GM21619 (cell line): ENCODE results near the gene CYP46A1.

Source experiments
- ATAC-seq: cut with Tn5 transposase; IDR thresholded peaks from one replicate; pipeline ENCODE4 v1.9.1; 2021; ENCODE audit not compliant: unreplicated experiment

The CYP46A1 gene

DNA sequence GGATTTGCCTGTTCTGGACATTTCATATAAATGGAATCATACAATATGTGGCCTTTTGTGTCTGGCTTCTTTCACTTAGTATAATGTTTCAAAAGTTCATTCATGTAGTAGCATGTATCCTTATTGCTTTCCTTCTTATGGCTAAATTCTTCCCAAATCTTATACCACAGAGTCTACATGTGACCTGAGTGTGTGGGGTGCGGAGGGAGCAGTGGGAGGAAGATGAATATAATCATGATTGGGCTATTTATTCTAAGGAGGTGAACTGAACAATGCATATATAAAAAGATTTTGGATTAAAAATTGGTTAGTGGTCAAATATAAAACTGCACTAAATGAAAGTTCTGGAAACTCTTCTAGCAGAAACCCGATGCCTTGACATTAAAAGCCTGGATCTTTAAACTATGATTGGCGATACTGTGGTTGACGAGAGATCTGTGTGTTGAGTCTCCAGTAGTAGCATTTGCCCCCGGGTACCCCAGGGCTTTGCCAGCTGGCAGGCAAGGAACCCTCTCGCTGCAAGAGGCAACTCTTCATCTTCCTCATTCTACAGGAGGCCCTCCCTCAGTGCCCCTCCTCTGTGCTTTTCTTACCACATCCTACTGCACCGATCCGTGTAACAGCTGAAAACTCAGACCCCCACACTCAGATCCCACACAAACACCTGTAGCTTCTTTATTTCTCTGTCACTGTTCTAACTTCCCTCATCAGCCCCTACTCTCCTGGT lies 2.6 kb downstream of the CYP46A1 start:
- ATAC-seq, result no peak

- no peak for ATAC-seq
Measured at GRCh38 chr14:99687284-99688209, 3.4 kb downstream of the CYP46A1 start.

GRCh38 chr14:99688210-99688581 lies 4.1 kb downstream of the CYP46A1 start:
- no peak for ATAC-seq

DNA sequence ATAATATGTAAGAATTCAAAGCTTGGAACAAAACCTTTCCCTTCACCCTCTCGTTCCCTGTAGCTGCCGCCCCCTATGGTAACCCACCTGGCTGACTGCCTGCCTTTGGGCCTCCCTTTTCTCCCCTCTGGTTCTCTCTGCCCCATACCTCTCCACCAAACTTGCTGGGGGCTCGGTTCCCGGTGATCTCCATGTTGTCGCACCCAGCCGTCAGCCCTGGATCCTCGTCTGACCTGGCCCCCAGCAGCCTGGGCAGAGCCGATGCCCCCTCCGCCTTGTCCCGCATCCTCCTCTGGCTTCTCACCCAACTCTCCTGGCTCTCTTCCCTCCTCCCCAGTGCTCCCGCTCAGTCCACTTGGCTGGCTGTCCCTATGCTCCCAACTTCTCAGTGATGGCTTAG lies 4.5 kb downstream of the CYP46A1 start:
- no peak for ATAC-seq

DNA sequence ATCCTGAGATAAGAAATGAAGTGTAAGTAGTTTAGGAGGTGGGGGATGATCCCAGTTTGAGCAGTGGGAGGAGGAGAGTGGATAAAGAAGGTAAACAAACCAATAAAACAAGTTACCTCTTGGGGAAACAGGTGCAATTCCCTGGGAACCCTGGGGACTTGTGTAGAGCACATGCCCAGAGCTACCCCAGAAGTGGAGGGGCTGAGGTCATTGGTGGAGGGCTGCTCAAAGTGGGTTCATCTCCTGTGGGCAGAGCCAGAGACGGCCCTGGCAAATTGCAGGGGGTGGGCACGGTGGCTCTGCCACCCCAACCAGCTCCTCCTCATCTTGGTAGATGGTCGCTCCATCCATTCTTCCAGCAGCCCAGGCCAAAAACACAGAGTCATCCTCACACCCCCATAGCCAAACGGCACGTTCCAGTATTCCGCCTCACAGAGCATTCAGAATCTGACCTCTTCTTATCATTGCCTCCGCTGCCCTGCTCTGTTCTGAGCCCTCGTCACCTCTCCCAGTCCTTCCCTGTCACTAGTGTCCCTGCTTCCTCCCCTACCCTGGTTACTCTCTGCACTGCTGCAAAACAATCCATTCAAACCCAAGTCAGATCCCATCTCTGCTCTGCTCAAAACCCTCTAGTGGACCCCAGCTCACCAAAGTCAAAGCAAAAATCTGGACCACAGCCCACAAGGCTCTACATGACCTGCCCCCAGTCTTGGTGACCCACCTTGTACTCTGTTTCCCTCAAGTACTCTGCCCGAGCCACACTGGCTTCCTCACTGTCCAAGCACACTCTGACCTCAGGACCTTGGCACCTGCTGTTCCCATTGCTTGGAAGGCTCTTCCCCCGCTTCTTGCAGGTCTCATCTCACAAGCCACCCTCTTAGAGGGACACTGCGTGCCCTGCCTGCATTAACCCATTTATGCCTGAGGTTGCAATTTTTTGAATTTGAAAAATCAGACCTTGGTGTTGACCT lies 5.5 kb downstream of the CYP46A1 start:
- no peak for ATAC-seq

DNA sequence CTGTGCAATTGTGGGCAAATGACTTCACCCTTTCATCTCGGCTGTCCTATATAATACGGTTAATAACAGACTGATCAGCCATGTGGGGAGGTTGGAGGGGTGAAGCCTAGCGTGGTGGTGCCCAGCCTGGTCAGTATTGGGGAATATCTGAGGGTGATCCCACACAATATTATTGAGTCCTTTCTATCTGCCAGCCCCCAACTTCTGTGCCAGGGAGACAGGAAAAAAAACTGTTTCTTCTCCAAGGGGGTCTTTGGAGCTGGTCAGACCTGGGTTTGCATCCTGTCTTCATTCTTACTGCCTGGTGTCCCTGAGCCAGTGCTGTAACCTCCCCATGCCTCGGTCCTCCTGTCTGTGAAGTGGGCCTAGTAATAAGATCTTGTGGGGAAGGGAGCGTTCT lies 6.5 kb downstream of the CYP46A1 start:
- no peak for ATAC-seq

- no peak for ATAC-seq
Measured at GRCh38 chr14:99691111-99691885, 7.2 kb downstream of the CYP46A1 start.

DNA sequence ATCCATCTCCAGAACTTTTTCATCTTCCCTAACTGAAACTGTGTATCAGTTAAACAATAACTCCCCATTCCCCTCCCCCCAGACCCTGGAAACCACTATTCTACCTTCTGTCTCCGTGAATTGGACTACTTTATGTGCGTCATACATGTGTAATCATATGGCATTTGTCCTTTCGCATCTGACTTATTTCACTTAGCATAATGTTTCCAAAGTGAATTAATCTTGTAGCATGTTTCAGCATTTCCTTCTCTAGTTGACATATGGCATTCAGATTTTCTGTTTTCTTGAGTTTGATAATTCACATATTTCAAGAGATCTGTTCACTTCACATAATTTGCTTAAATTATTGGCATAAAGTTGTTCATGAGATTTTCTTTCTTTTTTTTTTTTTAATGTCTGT lies 9.8 kb downstream of the CYP46A1 start:
- no peak for ATAC-seq

GRCh38 chr14:99696929-99697328 lies 12.8 kb downstream of the CYP46A1 start:
- ATAC-seq, result no peak

DNA sequence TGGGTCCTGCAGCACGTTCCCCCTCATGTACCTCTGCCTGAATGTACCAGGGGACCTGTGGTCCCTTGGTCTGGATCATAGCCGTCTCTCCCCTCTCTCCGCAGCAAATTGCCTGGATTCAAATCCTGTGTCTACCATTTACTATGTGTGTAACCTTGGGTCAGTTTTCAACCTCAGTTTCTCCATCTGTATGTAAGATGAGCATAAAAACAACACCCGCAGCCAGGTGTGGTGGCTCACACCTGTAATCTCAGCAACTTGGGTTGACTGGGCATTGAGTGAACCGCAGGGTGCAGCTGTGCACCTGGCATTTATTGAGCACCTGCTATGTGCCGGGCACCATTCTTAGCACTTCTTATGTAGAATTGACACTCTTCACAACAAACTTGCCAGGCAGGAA lies 14.1 kb downstream of the CYP46A1 start:
- no peak for ATAC-seq

DNA sequence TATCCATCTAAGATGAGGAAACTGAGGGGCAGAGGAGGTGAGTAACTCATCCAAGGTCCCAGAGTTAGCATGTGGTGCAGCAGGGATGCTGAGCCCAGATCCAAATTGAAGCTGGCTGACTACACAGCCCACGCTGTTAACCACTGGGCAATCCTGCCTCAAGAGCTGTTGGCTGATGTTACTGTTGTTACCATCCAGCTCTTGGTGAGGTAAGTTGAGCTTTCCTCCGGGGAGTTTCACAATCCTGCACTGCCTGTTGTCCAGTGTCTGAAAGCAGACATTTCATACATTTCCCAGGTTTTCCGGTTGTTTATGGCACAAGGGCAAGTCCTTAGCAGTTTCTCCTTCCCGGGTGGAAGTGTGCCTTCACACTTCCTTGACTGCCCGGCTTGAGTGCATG lies 14.5 kb downstream of the CYP46A1 start:
- no peak for ATAC-seq

DNA sequence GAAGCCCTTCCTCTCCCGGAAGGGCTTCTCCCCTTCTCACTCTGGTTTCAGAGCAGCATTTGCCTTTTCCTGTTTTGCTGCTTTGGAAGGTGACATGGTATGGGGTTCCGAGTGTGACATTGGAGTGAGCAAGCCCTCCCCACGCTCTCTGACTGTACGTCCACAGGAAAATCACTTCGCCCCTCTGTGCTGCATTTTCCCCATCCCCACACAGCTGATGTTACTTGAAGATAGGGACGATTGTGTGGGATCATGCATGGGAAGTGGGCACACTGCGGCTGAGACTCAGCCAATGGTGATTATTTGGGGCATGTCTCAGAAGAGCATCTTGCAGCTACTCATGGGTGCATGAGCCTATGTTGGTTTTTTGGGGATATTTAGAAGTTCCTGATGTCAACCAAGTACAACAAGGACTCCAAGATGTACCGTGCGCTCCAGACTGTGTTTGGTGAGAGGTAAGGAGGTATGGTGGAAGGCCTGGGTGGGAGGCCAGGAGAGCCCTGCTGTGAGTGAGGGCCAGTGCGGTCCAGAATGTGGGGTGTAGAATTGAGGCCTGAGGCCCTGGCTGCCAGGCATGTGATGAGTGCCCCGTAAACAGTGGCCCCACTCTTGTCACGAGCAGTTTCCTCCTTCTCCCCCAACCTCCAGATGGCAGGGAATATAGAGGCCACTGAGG lies 15.1 kb downstream of the CYP46A1 start:
- ATAC-seq, result no peak

- ATAC-seq, result no peak
Measured at GRCh38 chr14:99699861-99700260, 15.8 kb downstream of the CYP46A1 start.

DNA sequence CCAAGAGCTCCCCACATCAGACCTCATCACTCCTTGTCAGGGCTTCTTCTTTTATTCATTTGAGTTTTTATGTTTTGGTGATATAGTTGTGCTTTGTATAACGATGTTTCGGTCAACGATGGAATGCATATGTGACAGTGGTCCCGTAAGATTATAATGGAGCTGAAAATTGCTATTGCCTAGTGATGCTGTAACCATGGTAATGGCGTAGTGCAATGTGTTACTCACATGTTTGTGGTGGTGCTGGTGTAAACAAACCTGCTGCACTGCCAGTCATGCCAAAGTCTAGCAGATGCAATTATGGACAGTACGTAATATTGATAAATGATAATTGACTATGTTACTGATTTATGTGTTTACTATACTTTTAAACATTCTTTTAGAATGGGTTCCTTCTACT lies 16.3 kb downstream of the CYP46A1 start:
- ATAC-seq, result no peak

DNA sequence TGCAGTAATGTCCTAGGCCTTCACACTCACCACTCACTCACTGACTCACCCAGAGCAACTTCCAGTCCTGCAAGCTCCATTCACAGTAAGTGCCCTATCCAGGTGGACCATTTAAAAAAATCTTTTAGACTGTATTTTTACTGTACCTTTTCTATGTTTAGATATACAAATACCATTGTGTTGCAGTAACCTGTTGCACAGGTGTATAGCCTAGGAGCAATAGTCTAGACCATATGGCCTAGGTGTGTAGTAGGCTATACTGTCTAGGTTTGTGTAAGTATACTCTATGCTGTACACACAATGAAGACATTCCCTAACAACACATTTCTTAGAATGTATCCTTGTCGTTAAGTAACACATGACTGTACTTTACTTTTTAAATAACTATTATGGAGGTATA lies 17.2 kb downstream of the CYP46A1 start:
- no peak for ATAC-seq

GRCh38 chr14:99702115-99702514 lies 18.0 kb downstream of the CYP46A1 start:
- no peak for ATAC-seq

GRCh38 chr14:99703381-99703780 lies 19.3 kb downstream of the CYP46A1 start:
- no peak for ATAC-seq

GRCh38 chr14:99704037-99704436 lies 19.9 kb downstream of the CYP46A1 start:
- no peak for ATAC-seq

DNA sequence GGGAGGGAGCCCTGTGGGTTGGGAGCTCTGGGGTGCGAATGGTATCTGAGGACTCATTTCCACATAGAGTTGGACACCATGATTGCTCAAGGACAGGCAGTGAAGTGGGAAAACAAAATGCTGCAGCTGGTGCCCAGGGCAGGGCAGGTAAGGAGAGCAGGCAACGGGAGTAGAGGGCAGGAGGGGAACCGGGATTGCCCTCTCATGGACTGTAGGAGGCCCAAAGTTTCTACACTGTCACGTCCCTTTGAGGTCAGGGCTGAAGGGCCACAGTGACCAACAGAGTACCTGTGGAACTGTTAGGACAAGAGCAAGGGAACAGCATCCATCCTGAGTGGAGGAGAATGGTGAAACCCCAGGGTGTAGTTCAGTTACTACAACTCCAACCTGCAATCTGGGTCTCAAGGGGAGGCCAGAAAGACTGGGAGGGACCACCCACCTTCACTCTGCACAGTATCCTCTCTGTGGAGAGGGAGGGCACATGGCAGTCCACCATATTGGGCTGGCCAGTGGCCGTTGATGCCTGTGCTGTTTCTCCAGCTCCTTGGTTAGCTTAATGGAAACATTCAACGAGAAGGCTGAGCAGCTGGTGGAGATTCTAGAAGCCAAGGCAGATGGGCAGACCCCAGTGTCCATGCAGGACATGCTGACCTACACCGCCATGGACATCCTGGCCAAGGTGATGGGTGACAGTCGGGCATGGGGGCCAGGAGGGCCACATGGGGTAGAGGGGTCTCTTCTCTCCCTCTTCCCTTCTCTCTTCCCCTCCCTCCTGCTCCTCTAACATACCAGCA lies 22.2 kb downstream of the CYP46A1 start:
- no peak for ATAC-seq
